Activated naive CD8-positive, alpha-beta T cell treated with anti-CD3 and anti-CD28 coated beads for 36 hours (primary cell): ENCODE data around the gene NUTF2. TPM values are rescaled to one million over a fixed set of nuclear protein-coding genes. Genes with fewer than 3 reads are reported as not detected.
"Not testable (repeated sequence)": the region's sequence is repeated elsewhere in the genome, so short reads cannot be mapped to it uniquely, and the experiment has no call there.

ENCODE experiments used
- DNase-seq: peaks from one replicate; pipeline ENCODE4 v3.0.0; 2021
- H3K27ac Mint-ChIP-seq: one replicate; pipeline ENCODE4 v1.8.0; 2022; ENCODE audit warnings: mild to moderate bottlenecking, moderate library complexity, mixed read lengths
- H3K27me3 Mint-ChIP-seq: one replicate; pipeline ENCODE4 v1.8.0; 2022; ENCODE audit warnings: mild to moderate bottlenecking, mixed read lengths
- H3K36me3 Mint-ChIP-seq: one replicate; pipeline ENCODE4 v1.8.0; 2021; ENCODE audit warnings: mild to moderate bottlenecking, mixed read lengths
- H3K4me1 Mint-ChIP-seq: one replicate; pipeline ENCODE4 v1.8.0; 2021; ENCODE audit warnings: mixed read lengths
- H3K4me3 Mint-ChIP-seq: one replicate; pipeline ENCODE4 v1.8.0; 2022; ENCODE audit warnings: mild to moderate bottlenecking, moderate library complexity, mixed read lengths
- H3K9me3 Mint-ChIP-seq: one replicate; pipeline ENCODE4 v1.8.0; 2022; ENCODE audit warnings: mixed read lengths
- total RNA-seq, 2 experiments: library from RNA; stranded (reverse); gene quantifications; one replicate each; pipeline ENCODE4 v1.2.3, GENCODE V29; 2021

NUTF2 gene
- total RNA-seq, 2 experiments from 2014 or later = 174 to 181 TPM

- DNase-seq = no peak
- Mint-ChIP-seq H3K9me3 (no peaks in the 10 kb centered on the region), H3K27ac (peak overlapping the region; percentile 88), H3K27me3 (no peaks in the 10 kb centered on the region), H3K4me3 (peak overlapping the region; percentile 85), H3K36me3 (peaks cover 10% of the 10 kb centered on the region), H3K4me1 (peaks cover 39% of the 10 kb centered on the region)
Measured at GRCh38 chr16:67846063-67846319, 742 bp upstream of the NUTF2 start.

GRCh38 chr16:67847064-67847861, 530 bp downstream of the NUTF2 start, which contains the start of gene CENPT:
TSS of gene CENPT (minus strand) at chr16:67847693. CDS start at chr16:67833859, 13,834 bp downstream.
- Mint-ChIP-seq H3K4me1 (peaks cover 35% of the 10 kb centered on the region), H3K4me3 (peak within 1 kb of the TSS; percentile 96), H3K27ac (peak within 1 kb of the TSS; percentile 88), H3K27me3 (no peaks in the 10 kb centered on the region), H3K9me3 (no peaks in the 10 kb centered on the region), H3K36me3 (peaks cover 10% of the 10 kb centered on the region)
- peak; percentile 27 for DNase-seq

GRCh38 chr16:67848118-67848517, 1.4 kb downstream of the NUTF2 start:
- Mint-ChIP-seq H3K27ac (peak overlapping the region; percentile 86), H3K4me1 (peaks cover 33% of the 10 kb centered on the region)
- no peak for DNase-seq

GRCh38 chr16:67853670-67854069, 6.9 kb downstream of the NUTF2 start:
- H3K4me1 Mint-ChIP-seq = peaks cover 18% of the 10 kb centered on the region
- H3K9me3 Mint-ChIP-seq = no peaks in the 10 kb centered on the region
- no peak overlapping the region for H3K27ac Mint-ChIP-seq
- no peak overlapping the region for H3K4me3 Mint-ChIP-seq
- no peak for DNase-seq
- H3K36me3 Mint-ChIP-seq = peaks cover 9% of the 10 kb centered on the region
- no peaks in the 10 kb centered on the region for H3K27me3 Mint-ChIP-seq

More at GRCh38 chr16:67848118-67848517, 1.4 kb downstream of the NUTF2 start:
- H3K9me3 Mint-ChIP-seq = no peaks in the 10 kb centered on the region
- no peaks in the 10 kb centered on the region for H3K27me3 Mint-ChIP-seq
- H3K36me3 Mint-ChIP-seq = peaks cover 10% of the 10 kb centered on the region
- H3K4me3 Mint-ChIP-seq = peak overlapping the region; percentile 96

GRCh38 chr16:67855789-67856188, 9.1 kb downstream of the NUTF2 start:
- no peak overlapping the region for H3K27ac Mint-ChIP-seq

GRCh38 chr16:67856927-67857546, 10.3 kb downstream of the NUTF2 start:
- no peak overlapping the region for H3K27ac Mint-ChIP-seq
- no peak overlapping the region for H3K4me3 Mint-ChIP-seq
- no peak for DNase-seq
- peaks cover 18% of the 10 kb centered on the region for H3K4me1 Mint-ChIP-seq
- peaks cover 4% of the 10 kb centered on the region for H3K36me3 Mint-ChIP-seq
- no peaks in the 10 kb centered on the region for H3K9me3 Mint-ChIP-seq
- no peaks in the 10 kb centered on the region for H3K27me3 Mint-ChIP-seq

More at GRCh38 chr16:67855789-67856188, 9.1 kb downstream of the NUTF2 start:
- H3K4me3 Mint-ChIP-seq = no peak overlapping the region
- no peaks in the 10 kb centered on the region for H3K27me3 Mint-ChIP-seq
- no peaks in the 10 kb centered on the region for H3K9me3 Mint-ChIP-seq
- DNase-seq = no peak
- peaks cover 18% of the 10 kb centered on the region for H3K4me1 Mint-ChIP-seq
- H3K36me3 Mint-ChIP-seq = peaks cover 4% of the 10 kb centered on the region

- H3K27ac Mint-ChIP-seq = no peak overlapping the region
- H3K4me1 Mint-ChIP-seq = peaks cover 18% of the 10 kb centered on the region
- H3K36me3 Mint-ChIP-seq = peaks cover 4% of the 10 kb centered on the region
- H3K27me3 Mint-ChIP-seq = no peaks in the 10 kb centered on the region
- no peak overlapping the region for H3K4me3 Mint-ChIP-seq
- H3K9me3 Mint-ChIP-seq = no peaks in the 10 kb centered on the region
- no peak for DNase-seq
Measured at GRCh38 chr16:67857547-67858233, 11.0 kb downstream of the NUTF2 start.

GRCh38 chr16:67858500-67858899, 11.8 kb downstream of the NUTF2 start:
- Mint-ChIP-seq H3K27ac (peak overlapping the region; percentile 9), H3K9me3 (no peaks in the 10 kb centered on the region), H3K36me3 (peaks cover 4% of the 10 kb centered on the region), H3K27me3 (no peaks in the 10 kb centered on the region), H3K4me3 (no peak overlapping the region), H3K4me1 (peaks cover 18% of the 10 kb centered on the region)
- no peak for DNase-seq

- Mint-ChIP-seq H3K4me1 (peaks cover 15% of the 10 kb centered on the region), H3K9me3 (no peaks in the 10 kb centered on the region), H3K27me3 (no peaks in the 10 kb centered on the region), H3K27ac (no peak overlapping the region), H3K4me3 (no peak overlapping the region), H3K36me3 (peaks cover 4% of the 10 kb centered on the region)
- no peak for DNase-seq
Measured at GRCh38 chr16:67860589-67861398, 14.1 kb downstream of the NUTF2 start.

GRCh38 chr16:67861877-67862276, 15.1 kb downstream of the NUTF2 start:
- Mint-ChIP-seq H3K9me3 (no peaks in the 10 kb centered on the region), H3K36me3 (peaks cover 4% of the 10 kb centered on the region), H3K27ac (no peak overlapping the region), H3K4me1 (peaks cover 10% of the 10 kb centered on the region), H3K4me3 (no peak overlapping the region), H3K27me3 (no peaks in the 10 kb centered on the region)
- no peak for DNase-seq

GRCh38 chr16:67862623-67863583, 16.2 kb downstream of the NUTF2 start:
- Mint-ChIP-seq H3K36me3 (peaks cover 4% of the 10 kb centered on the region), H3K9me3 (no peaks in the 10 kb centered on the region), H3K27ac (no peak overlapping the region), H3K4me1 (peaks cover 5% of the 10 kb centered on the region), H3K4me3 (no peak overlapping the region), H3K27me3 (no peaks in the 10 kb centered on the region)
- no peak for DNase-seq

GRCh38 chr16:67864044-67864443, 17.3 kb downstream of the NUTF2 start:
- H3K27ac Mint-ChIP-seq, DNase-seq, H3K4me3 Mint-ChIP-seq, H3K4me1 Mint-ChIP-seq, H3K36me3 Mint-ChIP-seq, H3K27me3 Mint-ChIP-seq, H3K9me3 Mint-ChIP-seq: not testable (repeated sequence)

- no peak for DNase-seq
- Mint-ChIP-seq H3K9me3 (no peaks in the 10 kb centered on the region), H3K4me3 (no peak overlapping the region), H3K36me3 (no peaks in the 10 kb centered on the region), H3K4me1 (peaks cover 5% of the 10 kb centered on the region), H3K27ac (no peak overlapping the region), H3K27me3 (no peaks in the 10 kb centered on the region)
Measured at GRCh38 chr16:67864594-67864993, 17.9 kb downstream of the NUTF2 start.

GRCh38 chr16:67865318-67865717, 18.6 kb downstream of the NUTF2 start:
- Mint-ChIP-seq H3K27me3 (no peaks in the 10 kb centered on the region), H3K36me3 (no peaks in the 10 kb centered on the region), H3K4me3 (no peak overlapping the region), H3K27ac (no peak overlapping the region), H3K4me1 (peaks cover 5% of the 10 kb centered on the region), H3K9me3 (no peaks in the 10 kb centered on the region)
- DNase-seq = no peak
